T-helper 17 cell (primary cell): ENCODE data around the gene ETHE1. TPM values are rescaled to one million over a fixed set of nuclear protein-coding genes. Genes with fewer than 3 reads are reported as not detected.

Experiments used
- ATAC-seq: fragments of 150-1000 bp; cut with Tn5 transposase; 2 replicates; pipeline ENCODE4 v1.10.0; 2021; ENCODE audit warnings: mild to moderate bottlenecking, moderate library complexity
- DNase-seq, 3 donors: peaks; one replicate each; pipeline versions ENCODE4 v3.0.0 to v3.0.0-alpha.2; 2020 to 2021
- H3K9me3 ChIP-seq: one replicate; pipeline ENCODE4 v1.7.0; 2013; ENCODE audit warnings: low read length, mild to moderate bottlenecking; ENCODE audit not compliant: control insufficient read depth, poor library complexity, severe bottlenecking
- H3K27ac Mint-ChIP-seq: one replicate; pipeline ENCODE4 v1.8.0; 2022; ENCODE audit warnings: mild to moderate bottlenecking, moderate library complexity, mixed read lengths
- H3K27me3 Mint-ChIP-seq: one replicate; pipeline ENCODE4 v1.8.0; 2022; ENCODE audit warnings: mixed read lengths
- H3K36me3 Mint-ChIP-seq: one replicate; pipeline ENCODE4 v1.8.0; 2022; ENCODE audit warnings: low read depth, mixed read lengths
- H3K4me1 Mint-ChIP-seq: one replicate; pipeline ENCODE4 v1.8.0; 2022; ENCODE audit warnings: mild to moderate bottlenecking, mixed read lengths
- H3K4me3 Mint-ChIP-seq: one replicate; pipeline ENCODE4 v1.8.0; 2022; ENCODE audit warnings: mild to moderate bottlenecking, moderate library complexity, mixed read lengths
- total RNA-seq, 4 donors: library from RNA in 2 of 4; stranded (reverse) in 2 of 4; gene quantifications; one replicate each; pipeline ENCODE4 v1.2.3 and lab custom pipeline; 2022 to 2026

The ETHE1 gene, protein sequence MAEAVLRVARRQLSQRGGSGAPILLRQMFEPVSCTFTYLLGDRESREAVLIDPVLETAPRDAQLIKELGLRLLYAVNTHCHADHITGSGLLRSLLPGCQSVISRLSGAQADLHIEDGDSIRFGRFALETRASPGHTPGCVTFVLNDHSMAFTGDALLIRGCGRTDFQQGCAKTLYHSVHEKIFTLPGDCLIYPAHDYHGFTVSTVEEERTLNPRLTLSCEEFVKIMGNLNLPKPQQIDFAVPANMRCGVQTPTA
- total RNA-seq = 10 to 100 TPM; 21.0 to 30.3 TPM
- 15.4 to 19.4 reads per million in 2 donors for total RNA-seq (lab: John Stamatoyannopoulos, UW)

DNA sequence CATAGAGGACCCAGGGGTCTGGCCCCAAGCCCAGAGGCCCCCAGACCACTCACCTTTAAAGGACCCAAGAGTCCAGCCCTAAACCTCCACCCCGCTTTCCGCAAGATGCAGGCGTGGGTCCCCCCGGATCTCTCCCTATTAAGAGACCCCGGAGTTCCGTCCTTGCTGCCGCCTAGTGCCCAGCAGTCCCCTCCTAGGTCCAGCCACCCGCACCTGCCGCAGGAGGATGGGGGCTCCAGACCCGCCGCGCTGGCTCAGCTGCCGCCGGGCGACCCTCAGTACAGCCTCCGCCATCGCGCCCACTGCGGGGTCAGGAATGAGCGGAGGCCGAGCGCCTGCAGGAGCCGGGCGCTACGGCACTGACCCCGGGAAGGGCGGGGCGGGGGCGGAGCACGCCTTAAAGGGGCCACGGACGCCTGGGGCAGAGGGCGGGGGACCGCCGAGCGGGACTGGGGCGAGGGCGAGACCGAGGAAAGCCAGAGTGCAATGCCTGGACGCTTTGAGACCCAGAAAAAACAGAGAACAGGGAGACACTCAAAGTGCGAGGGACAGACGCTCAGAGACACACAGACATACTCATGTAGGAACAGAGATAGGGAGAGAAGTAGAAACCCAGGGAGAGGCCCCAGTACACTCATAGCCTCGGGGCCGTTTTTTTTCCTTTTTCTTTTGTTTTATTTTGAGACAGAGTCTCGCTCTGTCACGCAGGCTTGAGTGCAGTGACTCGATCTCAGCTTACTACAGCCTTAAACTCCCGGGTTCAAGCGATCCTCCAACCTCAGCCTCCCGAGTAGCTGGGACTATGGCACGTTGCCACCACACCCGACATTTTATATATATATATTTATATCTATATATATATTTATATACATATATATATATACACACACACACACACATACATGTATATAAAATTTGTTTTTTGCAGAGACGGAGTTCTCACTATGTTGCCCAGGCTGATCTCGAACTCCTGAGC is at the start of gene ETHE1:
Gene ETHE1, minus strand, starts transcription at position 318 of the 976 bp plus-strand sequence. Its CDS starts 24 bp downstream, at position 294.
- no peaks in the 10 kb centered on the region for H3K9me3 ChIP-seq
- peaks cover 27% of the 10 kb centered on the region for H3K4me1 Mint-ChIP-seq
- H3K27me3 Mint-ChIP-seq = no peaks in the 10 kb centered on the region
- DNase-seq = peak; percentile 53 to 69 (median 67)
- ATAC-seq = peak; percentile 80
- H3K36me3 Mint-ChIP-seq = no peaks in the 10 kb centered on the region
- H3K4me3 Mint-ChIP-seq = peak within 1 kb of the TSS; percentile 93
- H3K27ac Mint-ChIP-seq = peak within 1 kb of the TSS; percentile 91

GRCh38 chr19:43575955-43576878 is 49.2 kb upstream of the ETHE1 start:
- Mint-ChIP-seq H3K4me1 (peaks cover 32% of the 10 kb centered on the region), H3K27me3 (no peaks in the 10 kb centered on the region), H3K36me3 (peaks cover 4% of the 10 kb centered on the region), H3K27ac (peak overlapping the region; percentile 99), H3K4me3 (peak overlapping the region; percentile 97)
- no peaks in the 10 kb centered on the region for H3K9me3 ChIP-seq
- DNase-seq = no peak
- ATAC-seq = peak; percentile 2

DNA sequence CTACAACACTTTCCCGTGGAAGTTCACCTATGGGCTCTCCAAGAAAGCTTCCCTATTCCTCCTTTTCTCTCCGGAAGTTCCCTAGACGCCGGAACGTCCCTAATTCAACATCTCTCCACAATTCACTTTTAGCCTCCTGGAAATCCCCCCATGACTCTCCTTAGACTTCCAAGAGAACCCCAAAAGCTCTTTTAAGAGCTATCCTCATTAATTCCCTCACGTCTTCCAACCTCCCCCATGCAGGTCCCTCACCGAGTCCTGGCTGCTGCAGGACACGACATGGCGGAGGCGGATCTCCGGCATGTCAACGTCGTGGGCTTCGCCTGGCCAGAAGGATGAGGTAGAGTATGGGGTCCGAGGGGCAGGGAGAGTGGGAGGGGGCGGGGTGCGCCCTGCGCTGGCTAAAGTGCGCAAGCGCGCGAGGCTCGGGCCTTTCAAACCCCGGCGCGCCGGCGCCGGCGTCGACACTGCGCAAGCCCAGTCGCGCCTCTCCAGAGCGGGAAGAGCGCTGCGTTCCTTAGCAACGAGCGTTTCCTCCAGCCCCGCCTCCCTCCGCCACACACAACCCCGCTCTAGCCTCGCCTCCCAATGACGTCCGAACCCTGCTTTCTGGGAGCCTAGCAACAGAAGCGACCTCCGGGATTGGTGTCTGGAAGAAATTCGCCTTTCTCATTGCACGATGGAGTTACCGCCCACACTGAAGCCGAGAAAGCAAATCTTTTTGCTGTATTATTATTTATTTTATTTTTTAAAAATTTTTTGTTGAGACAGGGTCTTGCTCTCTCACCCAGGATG is 48.4 kb upstream of the ETHE1 start, which contains the start of the genes PINLYP and XRCC1:
Gene PINLYP, plus strand, starts transcription at position 646 of the 795 bp plus-strand sequence. CDS start 1,391 bp downstream, outside the sequence.
Gene XRCC1, minus strand, starts transcription at position 372 of the 795 bp plus-strand sequence. Its CDS starts 69 bp downstream, at position 303.
- H3K4me1 Mint-ChIP-seq = peaks cover 34% of the 10 kb centered on the region
- no peaks in the 10 kb centered on the region for H3K27me3 Mint-ChIP-seq
- peak; percentile 92 to 96 (median 95) for DNase-seq
- H3K9me3 ChIP-seq = no peaks in the 10 kb centered on the region
- peaks cover 6% of the 10 kb centered on the region for H3K36me3 Mint-ChIP-seq
- H3K27ac Mint-ChIP-seq = peak within 1 kb of the TSS; percentile 99
- ATAC-seq = peak; percentile 99
- H3K4me3 Mint-ChIP-seq = peak within 1 kb of the TSS; percentile 97

GRCh38 chr19:43574424-43575155 is 47.6 kb upstream of the ETHE1 start:
- Mint-ChIP-seq H3K27ac (peak overlapping the region; percentile 99), H3K36me3 (peaks cover 6% of the 10 kb centered on the region), H3K27me3 (no peaks in the 10 kb centered on the region), H3K4me3 (peak overlapping the region; percentile 97), H3K4me1 (peaks cover 32% of the 10 kb centered on the region)
- no peaks in the 10 kb centered on the region for H3K9me3 ChIP-seq
- ATAC-seq = no peak
- no peak for DNase-seq

GRCh38 chr19:43572171-43572588 is 45.2 kb upstream of the ETHE1 start:
- Mint-ChIP-seq H3K27ac (no peak overlapping the region), H3K4me3 (peak overlapping the region; percentile 21), H3K4me1 (peaks cover 28% of the 10 kb centered on the region), H3K36me3 (peaks cover 6% of the 10 kb centered on the region), H3K27me3 (no peaks in the 10 kb centered on the region)
- no peak for ATAC-seq
- no peak for DNase-seq
- no peaks in the 10 kb centered on the region for H3K9me3 ChIP-seq

- Mint-ChIP-seq H3K36me3 (peaks cover 8% of the 10 kb centered on the region), H3K27ac (peak overlapping the region; percentile 49), H3K4me3 (no peak overlapping the region), H3K27me3 (no peaks in the 10 kb centered on the region), H3K4me1 (peaks cover 23% of the 10 kb centered on the region)
- H3K9me3 ChIP-seq = no peaks in the 10 kb centered on the region
- ATAC-seq (no peak), DNase-seq (no peak)
Observed at GRCh38 chr19:43570174-43570791, 43.3 kb upstream of the ETHE1 start.

- DNase-seq (no peak), ATAC-seq (no peak)
- Mint-ChIP-seq H3K27me3 (no peaks in the 10 kb centered on the region), H3K4me1 (peaks cover 22% of the 10 kb centered on the region), H3K36me3 (peaks cover 8% of the 10 kb centered on the region), H3K4me3 (no peak overlapping the region), H3K27ac (peak overlapping the region; percentile 49)
- no peaks in the 10 kb centered on the region for H3K9me3 ChIP-seq
Observed at GRCh38 chr19:43569657-43570056, 42.7 kb upstream of the ETHE1 start.

DNA sequence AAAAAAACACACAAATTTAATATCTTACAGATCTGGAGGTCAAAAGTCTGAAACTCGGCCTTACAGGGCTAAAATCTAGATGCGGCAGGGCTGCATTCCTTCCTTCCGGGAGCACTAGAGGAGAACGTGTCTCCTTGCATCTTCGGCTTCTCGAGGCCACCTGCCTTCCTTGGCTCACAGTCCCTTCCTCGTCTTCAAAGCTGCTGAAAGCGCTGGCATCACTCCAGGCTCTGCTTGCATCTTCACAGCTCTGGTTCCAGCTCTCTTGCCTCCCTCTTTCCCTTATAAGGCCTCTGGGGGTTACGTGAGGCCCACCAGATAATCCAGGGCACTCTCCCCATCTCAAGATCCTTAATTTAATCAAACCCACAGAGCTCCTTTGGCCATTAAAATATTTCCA is 37.8 kb upstream of the ETHE1 start:
- peak overlapping the region; percentile 96 for H3K27ac Mint-ChIP-seq

GRCh38 chr19:43563816-43564457 is 36.9 kb upstream of the ETHE1 start:
- Mint-ChIP-seq H3K4me3 (peak overlapping the region; percentile 46), H3K36me3 (peaks cover 3% of the 10 kb centered on the region), H3K4me1 (peaks cover 38% of the 10 kb centered on the region), H3K27ac (peak overlapping the region; percentile 96), H3K27me3 (no peaks in the 10 kb centered on the region)
- no peaks in the 10 kb centered on the region for H3K9me3 ChIP-seq
- no peak for ATAC-seq
- DNase-seq = no peak

More for the DNA sequence above, 37.8 kb upstream of the ETHE1 start:
- peaks cover 3% of the 10 kb centered on the region for H3K36me3 Mint-ChIP-seq
- DNase-seq = no peak
- no peaks in the 10 kb centered on the region for H3K27me3 Mint-ChIP-seq
- peaks cover 40% of the 10 kb centered on the region for H3K4me1 Mint-ChIP-seq
- no peak for ATAC-seq
- no peaks in the 10 kb centered on the region for H3K9me3 ChIP-seq
- H3K4me3 Mint-ChIP-seq = no peak overlapping the region

DNA sequence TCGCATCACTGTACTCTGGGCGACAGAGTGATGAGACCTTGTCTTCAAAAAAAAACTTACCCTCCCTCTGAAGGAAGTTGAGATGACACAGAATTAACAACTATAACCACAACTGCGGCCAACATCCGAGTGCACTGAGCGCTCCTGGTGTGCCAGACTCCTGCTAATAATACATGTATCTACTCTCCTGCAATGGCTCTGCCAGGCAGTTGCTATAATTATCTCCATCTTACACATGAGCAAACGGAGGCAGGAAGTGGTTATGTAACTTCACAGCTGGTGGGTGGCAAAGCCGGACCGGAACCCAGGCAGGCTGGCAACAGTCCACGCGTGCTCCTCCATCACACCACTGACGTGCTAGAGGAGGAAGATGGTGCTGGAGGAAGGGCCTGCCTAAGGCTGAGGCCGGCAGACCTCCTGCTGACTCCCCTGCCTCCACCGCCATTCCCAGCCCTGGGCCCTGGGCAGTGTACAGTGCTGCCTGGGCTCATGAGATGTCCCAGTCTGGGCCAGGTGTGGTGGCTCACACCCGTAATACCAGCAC is 35.8 kb upstream of the ETHE1 start:
- DNase-seq = peak; percentile 28 to 51 (median 49)
- ATAC-seq = peak; percentile 93
- H3K27me3 Mint-ChIP-seq = no peaks in the 10 kb centered on the region
- H3K4me3 Mint-ChIP-seq = peak overlapping the region; percentile 65
- peaks cover 3% of the 10 kb centered on the region for H3K36me3 Mint-ChIP-seq
- H3K4me1 Mint-ChIP-seq = peaks cover 38% of the 10 kb centered on the region
- peak overlapping the region; percentile 96 for H3K27ac Mint-ChIP-seq
- no peaks in the 10 kb centered on the region for H3K9me3 ChIP-seq
